ENCODE measurements around the gene PIEZO2. TPM values are rescaled to one million over a fixed set of nuclear protein-coding genes. Genes with fewer than 3 reads are reported as not detected.

The PIEZO2 gene
- total RNA-seq, 1 donor from 2014 or later: 20.4 TPM

DNA sequence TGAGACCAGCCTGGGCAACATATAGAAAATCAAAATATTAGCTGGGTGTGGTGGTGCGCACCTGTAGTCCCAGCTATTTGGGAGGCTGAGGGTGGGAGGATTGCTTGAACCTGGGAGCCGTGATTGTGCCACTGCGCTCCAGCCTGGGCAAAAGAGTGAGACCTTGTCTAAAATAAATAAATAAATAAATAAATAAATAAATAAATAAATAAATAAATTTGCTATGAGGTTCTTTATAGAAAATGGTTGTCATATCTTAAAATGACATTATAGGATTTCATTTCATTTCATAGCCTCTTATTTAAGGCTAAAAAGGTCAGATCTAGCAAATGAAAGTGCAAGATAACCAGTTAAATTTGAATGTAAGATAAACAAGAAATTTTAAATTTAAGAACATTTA, 430.6 kb downstream of the PIEZO2 start:
- no peak for ATAC-seq
- intact Hi-C loops (cut with DNase I): no loop called here
- no peaks in the 10 kb centered on the region for H3K9me3 ChIP-seq

DNA sequence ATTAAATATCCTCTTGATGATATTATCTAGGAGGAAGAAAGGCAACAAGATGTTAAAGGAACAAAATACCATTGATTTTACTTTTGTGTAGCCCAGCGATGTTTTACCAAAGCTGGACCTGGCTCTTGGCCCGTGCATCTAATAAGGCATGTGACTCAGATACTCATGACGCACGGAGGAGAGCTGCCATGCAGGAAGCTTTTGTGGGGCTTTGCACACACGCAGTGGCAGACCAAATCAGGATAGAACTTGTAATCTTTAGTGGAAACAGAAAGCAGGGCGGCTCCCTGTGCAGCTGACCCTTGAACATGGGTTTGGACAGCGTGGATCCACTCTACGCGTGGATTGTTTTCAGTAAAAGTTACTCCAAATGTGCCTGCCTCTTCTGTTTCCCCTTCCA, 433.6 kb downstream of the PIEZO2 start:
- no peak overlapping the region for H3K27ac ChIP-seq
- no peaks in the 10 kb centered on the region for H3K27me3 ChIP-seq
- TF ChIP-seq, protein P1, sequence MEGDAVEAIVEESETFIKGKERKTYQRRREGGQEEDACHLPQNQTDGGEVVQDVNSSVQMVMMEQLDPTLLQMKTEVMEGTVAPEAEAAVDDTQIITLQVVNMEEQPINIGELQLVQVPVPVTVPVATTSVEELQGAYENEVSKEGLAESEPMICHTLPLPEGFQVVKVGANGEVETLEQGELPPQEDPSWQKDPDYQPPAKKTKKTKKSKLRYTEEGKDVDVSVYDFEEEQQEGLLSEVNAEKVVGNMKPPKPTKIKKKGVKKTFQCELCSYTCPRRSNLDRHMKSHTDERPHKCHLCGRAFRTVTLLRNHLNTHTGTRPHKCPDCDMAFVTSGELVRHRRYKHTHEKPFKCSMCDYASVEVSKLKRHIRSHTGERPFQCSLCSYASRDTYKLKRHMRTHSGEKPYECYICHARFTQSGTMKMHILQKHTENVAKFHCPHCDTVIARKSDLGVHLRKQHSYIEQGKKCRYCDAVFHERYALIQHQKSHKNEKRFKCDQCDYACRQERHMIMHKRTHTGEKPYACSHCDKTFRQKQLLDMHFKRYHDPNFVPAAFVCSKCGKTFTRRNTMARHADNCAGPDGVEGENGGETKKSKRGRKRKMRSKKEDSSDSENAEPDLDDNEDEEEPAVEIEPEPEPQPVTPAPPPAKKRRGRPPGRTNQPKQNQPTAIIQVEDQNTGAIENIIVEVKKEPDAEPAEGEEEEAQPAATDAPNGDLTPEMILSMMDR (IDR thresholded peaks at IDR 0.05): no peak
- no peaks in the 10 kb centered on the region for H3K36me3 ChIP-seq
- no peaks in the 10 kb centered on the region for H3K4me1 ChIP-seq
- no peak for DNase-seq
- intact Hi-C loops (cut with DNase I): no loop called here
- no peak for ATAC-seq
- H3K9me3 ChIP-seq: no peaks in the 10 kb centered on the region
- no peak overlapping the region for H3K4me3 ChIP-seq

More for the DNA sequence above, 430.6 kb downstream of the PIEZO2 start:
- TF ChIP-seq, protein P1 (IDR thresholded peaks at IDR 0.05): no peak
- Histone ChIP-seq H3K4me1 (no peaks in the 10 kb centered on the region), H3K4me3 (no peak overlapping the region), H3K27me3 (no peaks in the 10 kb centered on the region), H3K27ac (no peak overlapping the region), H3K36me3 (no peaks in the 10 kb centered on the region)
- no peak for DNase-seq

DNA sequence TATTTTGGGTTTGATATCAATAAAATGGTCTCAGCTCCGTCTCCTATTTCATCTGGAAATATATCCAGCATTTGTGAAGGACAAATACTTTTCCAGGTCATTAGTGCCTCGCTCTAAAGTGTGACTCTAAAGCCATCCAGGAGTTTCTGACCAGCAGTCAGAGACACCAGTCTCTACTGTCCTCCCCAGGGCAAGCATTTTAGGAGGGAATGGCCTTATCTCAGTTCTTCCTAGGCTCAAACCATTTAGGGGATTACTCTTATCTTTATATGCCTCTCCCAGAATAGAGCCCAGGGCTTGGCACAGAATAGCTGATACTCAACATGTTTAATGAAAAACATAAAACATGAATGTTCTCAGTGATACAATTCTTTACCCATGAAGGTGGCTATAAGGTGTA, 436.0 kb downstream of the PIEZO2 start:
- no peak overlapping the region for H3K27ac ChIP-seq
- DNase-seq: no peak
- H3K27me3 ChIP-seq: no peaks in the 10 kb centered on the region
- intact Hi-C loops (cut with DNase I): no loop called here
- TF ChIP-seq, protein P1 (IDR thresholded peaks at IDR 0.05): no peak
- H3K36me3 ChIP-seq: no peaks in the 10 kb centered on the region
- H3K4me1 ChIP-seq: no peaks in the 10 kb centered on the region
- no peaks in the 10 kb centered on the region for H3K9me3 ChIP-seq
- no peak overlapping the region for H3K4me3 ChIP-seq
- no peak for ATAC-seq

DNA sequence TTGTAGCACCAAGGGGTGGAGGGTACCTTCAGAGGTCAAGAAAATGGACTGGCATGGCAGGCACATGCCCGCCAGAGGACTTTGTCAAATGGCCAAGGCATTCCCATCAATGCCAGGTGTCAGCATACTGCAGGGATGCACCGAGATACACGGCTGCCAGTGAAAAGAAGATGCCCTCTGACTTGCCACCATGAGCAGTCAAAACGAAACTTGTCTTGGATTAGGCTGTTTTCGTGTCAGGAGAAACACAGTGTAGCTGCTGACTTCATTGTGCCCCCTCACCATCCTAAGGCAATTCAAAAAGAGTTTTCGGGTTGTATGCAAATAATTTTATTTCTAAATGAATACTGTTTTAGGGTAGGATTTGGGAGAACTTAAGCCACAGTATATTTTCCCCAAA, 442.1 kb downstream of the PIEZO2 start:
- Histone ChIP-seq H3K4me1 (no peaks in the 10 kb centered on the region), H3K27me3 (no peaks in the 10 kb centered on the region), H3K27ac (no peak overlapping the region), H3K36me3 (no peaks in the 10 kb centered on the region), H3K9me3 (no peaks in the 10 kb centered on the region), H3K4me3 (no peak overlapping the region)
- intact Hi-C loops (cut with DNase I): loop anchor here (10.0 kb wide), 1 partner anchor 98 kb away; no protein-coding TSS in a partner anchor
- TF ChIP-seq, protein P1 (IDR thresholded peaks at IDR 0.05): no peak
- ATAC-seq (no peak), DNase-seq (no peak)

DNA sequence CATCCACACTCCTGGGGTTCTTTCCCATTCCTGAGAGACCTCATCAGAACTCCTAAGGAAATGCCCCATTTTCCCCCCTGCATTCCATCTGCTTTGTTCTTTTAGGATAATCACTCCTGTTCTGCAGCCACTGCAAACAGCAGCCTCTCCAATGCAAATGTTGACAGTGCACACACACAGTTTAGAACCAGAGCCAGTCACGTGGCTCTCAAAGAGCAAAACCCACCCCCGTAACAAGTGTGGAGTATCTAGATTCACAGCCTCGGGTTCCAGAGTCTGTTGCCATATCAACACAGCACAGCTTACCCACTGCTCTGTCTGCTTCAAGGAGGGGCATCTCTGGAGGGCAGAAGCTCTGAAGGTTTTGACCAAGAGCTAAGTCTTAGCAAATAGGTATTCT, 443.6 kb downstream of the PIEZO2 start:
- intact Hi-C loops (cut with DNase I): loop anchor here (10.0 kb wide), 1 partner anchor 99 kb away; no protein-coding TSS in a partner anchor
- H3K9me3 ChIP-seq: no peaks in the 10 kb centered on the region
- no peaks in the 10 kb centered on the region for H3K4me1 ChIP-seq
- H3K36me3 ChIP-seq: no peaks in the 10 kb centered on the region
- H3K4me3 ChIP-seq: no peak overlapping the region
- DNase-seq (no peak), ATAC-seq (no peak)
- TF ChIP-seq, protein P1 (IDR thresholded peaks at IDR 0.05): no peak
- no peaks in the 10 kb centered on the region for H3K27me3 ChIP-seq
- no peak overlapping the region for H3K27ac ChIP-seq

DNA sequence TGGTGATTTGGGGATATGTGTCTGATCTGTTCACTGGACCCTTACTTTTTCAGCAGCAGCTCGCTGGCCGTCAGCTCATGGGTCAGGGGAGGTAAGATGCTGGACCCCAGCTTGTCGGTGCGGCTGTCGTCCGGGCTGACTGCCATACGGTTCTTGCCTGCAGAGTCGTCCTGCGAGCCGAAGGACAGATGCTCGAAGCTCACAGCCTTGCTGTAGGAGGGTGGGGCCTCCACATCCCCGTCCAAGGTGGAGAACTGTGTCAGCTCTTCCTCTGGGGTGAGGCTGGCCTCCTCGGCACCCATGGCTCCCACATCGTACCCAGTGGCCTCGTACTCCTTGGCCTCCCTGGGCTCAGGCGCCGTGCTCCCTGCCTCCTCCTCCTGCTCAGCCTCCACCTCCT, 444.1 kb downstream of the PIEZO2 start:
- intact Hi-C loops (cut with DNase I): loop anchor here (10.0 kb wide), 1 partner anchor 100 kb away; no protein-coding TSS in a partner anchor
- no peak overlapping the region for H3K4me3 ChIP-seq
- no peaks in the 10 kb centered on the region for H3K27me3 ChIP-seq
- ATAC-seq (peak; percentile 44), DNase-seq (no peak)
- H3K27ac ChIP-seq: no peak overlapping the region
- H3K4me1 ChIP-seq: no peaks in the 10 kb centered on the region
- no peaks in the 10 kb centered on the region for H3K9me3 ChIP-seq
- TF ChIP-seq, protein P1 (IDR thresholded peaks at IDR 0.05): no peak
- no peaks in the 10 kb centered on the region for H3K36me3 ChIP-seq

Measured in upper lobe of right lung (tissue), 1 donor.